ENCODE measurements around the gene ESYT2.

The ESYT2 gene

DNA sequence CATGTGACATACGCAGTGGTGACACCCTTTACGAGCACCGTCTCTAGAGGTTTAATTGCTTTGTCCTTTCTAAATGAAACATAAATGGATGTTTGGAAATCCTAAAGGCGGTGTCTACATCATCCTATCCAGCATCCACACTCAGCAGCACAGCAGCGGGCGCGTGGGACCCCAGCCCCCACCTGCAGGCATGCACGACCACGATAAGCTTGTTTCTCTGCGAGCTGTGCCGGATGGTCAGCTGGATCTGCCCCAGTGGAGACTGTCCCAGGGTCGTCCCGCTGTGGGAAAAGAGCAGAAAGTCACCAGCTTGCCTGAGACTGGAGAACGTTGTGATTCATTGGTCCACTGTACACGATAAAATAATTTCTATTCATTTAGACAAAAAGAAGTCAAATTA lies 90.5 kb downstream of the ESYT2 start:
- Histone ChIP-seq H3K4me1 (ENCODE audit: control insufficient read depth, insufficient read depth, low read length, poor library complexity, severe bottlenecking) (no peaks in the 10 kb centered on the region), H3K9me3 (ENCODE audit: control insufficient read depth, low read length) (no peaks in the 10 kb centered on the region), H3K36me3 (ENCODE audit: control insufficient read depth, insufficient read depth, low read length) (peaks cover 95% of the 10 kb centered on the region), H3K27ac (ENCODE audit: insufficient read depth, low read length, poor library complexity, severe bottlenecking) (no peak overlapping the region), H3K27me3 (replicated peaks; ENCODE audit: control insufficient read depth, insufficient read depth, low read length, poor library complexity, severe bottlenecking) (no peaks in the 10 kb centered on the region), H3K4me3 (ENCODE audit: insufficient read depth, low read depth, low read length, poor library complexity, severe bottlenecking) (no peak overlapping the region)
- DNase-seq, result no peak

- Histone ChIP-seq H3K27ac (ENCODE audit: insufficient read depth, low read length, poor library complexity, severe bottlenecking) (no peak overlapping the region), H3K36me3 (ENCODE audit: control insufficient read depth, insufficient read depth, low read length) (peaks cover 86% of the 10 kb centered on the region), H3K9me3 (ENCODE audit: control insufficient read depth, low read length) (no peaks in the 10 kb centered on the region), H3K27me3 (replicated peaks; ENCODE audit: control insufficient read depth, insufficient read depth, low read length, poor library complexity, severe bottlenecking) (no peaks in the 10 kb centered on the region), H3K4me1 (ENCODE audit: control insufficient read depth, insufficient read depth, low read length, poor library complexity, severe bottlenecking) (no peaks in the 10 kb centered on the region), H3K4me3 (ENCODE audit: insufficient read depth, low read depth, low read length, poor library complexity, severe bottlenecking) (no peak overlapping the region)
- no peak for DNase-seq
Observed at GRCh38 chr7:158737064-158737695, 92.1 kb downstream of the ESYT2 start.

DNA sequence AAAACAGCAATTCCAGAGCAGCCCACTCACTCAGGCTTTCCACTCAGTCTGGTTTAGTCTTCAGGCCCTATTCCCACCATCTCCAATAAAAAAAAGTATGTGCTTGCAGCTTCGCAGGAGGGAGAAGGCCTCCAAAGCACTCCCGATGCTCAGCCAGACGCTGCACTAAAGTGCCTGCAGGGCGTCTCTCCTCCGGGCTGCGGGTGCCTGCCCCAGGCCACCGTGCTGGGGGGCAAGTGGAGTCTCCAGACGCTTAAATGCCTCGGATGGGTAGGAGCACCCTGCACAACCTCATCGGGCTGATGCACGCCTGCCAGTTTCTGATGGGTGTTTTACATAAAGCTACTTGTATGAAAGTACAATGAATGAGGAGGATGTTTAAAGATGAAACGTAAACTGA lies 93.4 kb downstream of the ESYT2 start:
- Histone ChIP-seq H3K27me3 (replicated peaks; ENCODE audit: control insufficient read depth, insufficient read depth, low read length, poor library complexity, severe bottlenecking) (no peaks in the 10 kb centered on the region), H3K36me3 (ENCODE audit: control insufficient read depth, insufficient read depth, low read length) (peaks cover 78% of the 10 kb centered on the region), H3K27ac (ENCODE audit: insufficient read depth, low read length, poor library complexity, severe bottlenecking) (no peak overlapping the region), H3K9me3 (ENCODE audit: control insufficient read depth, low read length) (no peaks in the 10 kb centered on the region), H3K4me1 (ENCODE audit: control insufficient read depth, insufficient read depth, low read length, poor library complexity, severe bottlenecking) (no peaks in the 10 kb centered on the region), H3K4me3 (ENCODE audit: insufficient read depth, low read depth, low read length, poor library complexity, severe bottlenecking) (no peak overlapping the region)
- no peak for DNase-seq

GRCh38 chr7:158734861-158735260 lies 94.4 kb downstream of the ESYT2 start:
- Histone ChIP-seq H3K27ac (ENCODE audit: insufficient read depth, low read length, poor library complexity, severe bottlenecking) (no peak overlapping the region), H3K9me3 (ENCODE audit: control insufficient read depth, low read length) (no peaks in the 10 kb centered on the region), H3K36me3 (ENCODE audit: control insufficient read depth, insufficient read depth, low read length) (peaks cover 72% of the 10 kb centered on the region), H3K4me3 (ENCODE audit: insufficient read depth, low read depth, low read length, poor library complexity, severe bottlenecking) (no peak overlapping the region), H3K4me1 (ENCODE audit: control insufficient read depth, insufficient read depth, low read length, poor library complexity, severe bottlenecking) (no peaks in the 10 kb centered on the region), H3K27me3 (replicated peaks; ENCODE audit: control insufficient read depth, insufficient read depth, low read length, poor library complexity, severe bottlenecking) (no peaks in the 10 kb centered on the region)
- DNase-seq, result no peak

DNA sequence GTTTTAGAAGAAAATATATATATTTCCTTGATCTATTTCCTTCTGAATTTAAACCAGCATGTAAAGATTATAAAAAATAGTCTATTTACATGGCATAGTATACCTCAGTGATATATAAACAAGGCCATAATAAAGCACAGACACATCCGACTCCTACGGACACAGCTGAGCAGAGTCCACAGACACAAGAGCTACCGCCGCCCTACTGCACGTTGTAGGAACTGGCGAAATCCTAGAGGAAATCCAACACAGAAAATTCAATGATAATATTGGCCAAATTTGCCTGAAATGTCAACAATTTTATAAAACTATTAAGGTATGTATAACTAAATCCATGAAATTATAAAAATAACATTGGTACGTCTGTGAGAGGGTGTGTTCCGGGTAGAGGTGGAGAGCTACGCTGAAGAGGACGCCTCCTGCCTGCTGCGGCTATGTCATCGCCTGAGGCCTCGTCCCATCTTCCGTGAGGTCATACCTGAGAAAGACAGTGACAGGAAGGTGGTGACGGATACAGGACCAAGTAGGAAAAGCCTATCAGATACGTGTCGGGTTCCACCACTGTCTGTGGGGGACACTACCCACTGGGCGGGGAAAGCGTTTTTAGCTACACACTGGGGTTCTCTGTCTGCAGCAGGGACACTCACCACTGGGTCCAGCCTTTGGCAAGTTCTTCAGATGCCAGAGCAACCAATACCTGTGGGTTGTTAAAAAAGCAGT lies 95.4 kb downstream of the ESYT2 start:
- H3K9me3 ChIP-seq (ENCODE audit: control insufficient read depth, low read length), result no peaks in the 10 kb centered on the region
- peaks cover 62% of the 10 kb centered on the region for H3K36me3 ChIP-seq (ENCODE audit: control insufficient read depth, insufficient read depth, low read length)
- no peak for DNase-seq

DNA sequence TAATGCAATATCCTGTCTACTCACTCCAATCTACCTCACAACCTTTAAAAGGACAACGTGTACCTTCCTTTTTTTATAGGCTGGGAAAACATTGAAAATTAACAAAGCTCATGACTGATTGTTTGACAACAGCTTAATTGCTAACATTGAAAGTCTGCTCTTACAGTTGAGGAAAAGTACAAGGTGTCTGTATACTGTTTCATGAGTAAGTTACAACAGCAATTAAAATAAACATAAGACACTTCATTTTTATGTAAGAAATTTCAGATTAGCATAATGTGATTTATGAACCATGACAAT lies 96.1 kb downstream of the ESYT2 start:
- no peak overlapping the region for H3K27ac ChIP-seq (ENCODE audit: insufficient read depth, low read length, poor library complexity, severe bottlenecking)
- DNase-seq, result no peak
- H3K27me3 ChIP-seq (replicated peaks; ENCODE audit: control insufficient read depth, insufficient read depth, low read length, poor library complexity, severe bottlenecking), result no peaks in the 10 kb centered on the region
- H3K4me3 ChIP-seq (ENCODE audit: insufficient read depth, low read depth, low read length, poor library complexity, severe bottlenecking), result no peak overlapping the region
- peaks cover 58% of the 10 kb centered on the region for H3K36me3 ChIP-seq (ENCODE audit: control insufficient read depth, insufficient read depth, low read length)
- no peaks in the 10 kb centered on the region for H3K9me3 ChIP-seq (ENCODE audit: control insufficient read depth, low read length)
- no peaks in the 10 kb centered on the region for H3K4me1 ChIP-seq (ENCODE audit: control insufficient read depth, insufficient read depth, low read length, poor library complexity, severe bottlenecking)

More for the DNA sequence above, 95.4 kb downstream of the ESYT2 start:
- Histone ChIP-seq H3K4me1 (ENCODE audit: control insufficient read depth, insufficient read depth, low read length, poor library complexity, severe bottlenecking) (no peaks in the 10 kb centered on the region), H3K27ac (ENCODE audit: insufficient read depth, low read length, poor library complexity, severe bottlenecking) (no peak overlapping the region), H3K27me3 (replicated peaks; ENCODE audit: control insufficient read depth, insufficient read depth, low read length, poor library complexity, severe bottlenecking) (no peaks in the 10 kb centered on the region), H3K4me3 (ENCODE audit: insufficient read depth, low read depth, low read length, poor library complexity, severe bottlenecking) (no peak overlapping the region)

DNA sequence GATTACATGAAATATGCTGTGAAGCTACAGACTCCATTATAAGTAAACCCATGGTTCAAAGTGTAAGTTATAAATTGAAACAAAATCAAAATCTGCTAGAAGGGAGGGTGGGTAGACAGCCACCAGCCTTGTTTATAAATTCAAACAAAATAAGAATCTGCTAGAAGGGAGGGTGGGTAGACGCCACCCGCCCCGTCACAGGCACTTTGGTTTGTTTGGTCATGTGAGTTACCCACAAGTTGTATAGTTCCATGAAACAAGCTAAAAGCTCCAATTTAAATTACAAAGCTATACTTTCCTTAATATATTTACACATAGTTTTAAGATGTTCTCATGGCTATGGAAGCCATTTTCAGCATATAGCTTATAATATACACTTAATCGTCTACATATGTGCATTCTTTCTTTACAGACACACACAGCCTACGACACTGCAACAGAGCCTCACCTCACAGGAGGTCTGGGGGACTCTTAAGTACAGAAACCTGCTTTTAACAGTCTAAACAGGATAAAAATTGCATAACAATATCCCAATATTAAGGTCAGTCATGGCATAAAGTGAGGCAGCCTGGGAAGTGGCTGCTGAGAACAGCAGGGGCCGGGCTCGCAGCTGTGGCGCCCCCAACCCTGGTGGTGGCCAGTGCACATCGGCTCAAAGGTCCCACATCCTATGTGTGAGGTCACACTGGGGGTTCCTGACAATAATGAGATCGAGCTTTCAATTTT lies 96.7 kb downstream of the ESYT2 start:
- Histone ChIP-seq H3K36me3 (ENCODE audit: control insufficient read depth, insufficient read depth, low read length) (peaks cover 53% of the 10 kb centered on the region), H3K9me3 (ENCODE audit: control insufficient read depth, low read length) (no peaks in the 10 kb centered on the region), H3K27ac (ENCODE audit: insufficient read depth, low read length, poor library complexity, severe bottlenecking) (no peak overlapping the region), H3K4me3 (ENCODE audit: insufficient read depth, low read depth, low read length, poor library complexity, severe bottlenecking) (no peak overlapping the region), H3K4me1 (ENCODE audit: control insufficient read depth, insufficient read depth, low read length, poor library complexity, severe bottlenecking) (no peaks in the 10 kb centered on the region), H3K27me3 (replicated peaks; ENCODE audit: control insufficient read depth, insufficient read depth, low read length, poor library complexity, severe bottlenecking) (no peaks in the 10 kb centered on the region)
- DNase-seq, result no peak

DNA sequence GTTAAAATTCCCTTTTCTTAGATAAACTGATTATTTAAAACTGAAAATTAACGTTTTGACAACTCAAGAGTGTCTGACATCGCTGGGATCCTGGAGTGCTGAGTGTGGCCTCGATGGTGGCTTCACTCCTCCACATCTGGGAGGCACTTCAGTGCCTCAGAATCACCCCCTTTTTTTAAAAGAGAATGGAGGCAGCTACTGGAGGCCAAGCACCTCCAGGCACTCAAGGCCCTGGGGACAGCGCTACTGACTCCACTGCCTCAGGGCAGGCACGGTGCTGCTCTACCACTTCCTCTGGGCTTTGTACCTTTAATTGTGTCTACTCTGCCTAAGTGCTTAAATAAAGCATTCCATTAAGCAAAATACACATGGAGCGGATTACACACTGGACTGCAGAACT lies 97.5 kb downstream of the ESYT2 start:
- no peaks in the 10 kb centered on the region for H3K9me3 ChIP-seq (ENCODE audit: control insufficient read depth, low read length)
- no peaks in the 10 kb centered on the region for H3K27me3 ChIP-seq (replicated peaks; ENCODE audit: control insufficient read depth, insufficient read depth, low read length, poor library complexity, severe bottlenecking)
- peaks cover 45% of the 10 kb centered on the region for H3K36me3 ChIP-seq (ENCODE audit: control insufficient read depth, insufficient read depth, low read length)
- H3K4me1 ChIP-seq (ENCODE audit: control insufficient read depth, insufficient read depth, low read length, poor library complexity, severe bottlenecking), result no peaks in the 10 kb centered on the region
- H3K4me3 ChIP-seq (ENCODE audit: insufficient read depth, low read depth, low read length, poor library complexity, severe bottlenecking), result no peak overlapping the region
- H3K27ac ChIP-seq (ENCODE audit: insufficient read depth, low read length, poor library complexity, severe bottlenecking), result no peak overlapping the region
- DNase-seq, result no peak

DNA sequence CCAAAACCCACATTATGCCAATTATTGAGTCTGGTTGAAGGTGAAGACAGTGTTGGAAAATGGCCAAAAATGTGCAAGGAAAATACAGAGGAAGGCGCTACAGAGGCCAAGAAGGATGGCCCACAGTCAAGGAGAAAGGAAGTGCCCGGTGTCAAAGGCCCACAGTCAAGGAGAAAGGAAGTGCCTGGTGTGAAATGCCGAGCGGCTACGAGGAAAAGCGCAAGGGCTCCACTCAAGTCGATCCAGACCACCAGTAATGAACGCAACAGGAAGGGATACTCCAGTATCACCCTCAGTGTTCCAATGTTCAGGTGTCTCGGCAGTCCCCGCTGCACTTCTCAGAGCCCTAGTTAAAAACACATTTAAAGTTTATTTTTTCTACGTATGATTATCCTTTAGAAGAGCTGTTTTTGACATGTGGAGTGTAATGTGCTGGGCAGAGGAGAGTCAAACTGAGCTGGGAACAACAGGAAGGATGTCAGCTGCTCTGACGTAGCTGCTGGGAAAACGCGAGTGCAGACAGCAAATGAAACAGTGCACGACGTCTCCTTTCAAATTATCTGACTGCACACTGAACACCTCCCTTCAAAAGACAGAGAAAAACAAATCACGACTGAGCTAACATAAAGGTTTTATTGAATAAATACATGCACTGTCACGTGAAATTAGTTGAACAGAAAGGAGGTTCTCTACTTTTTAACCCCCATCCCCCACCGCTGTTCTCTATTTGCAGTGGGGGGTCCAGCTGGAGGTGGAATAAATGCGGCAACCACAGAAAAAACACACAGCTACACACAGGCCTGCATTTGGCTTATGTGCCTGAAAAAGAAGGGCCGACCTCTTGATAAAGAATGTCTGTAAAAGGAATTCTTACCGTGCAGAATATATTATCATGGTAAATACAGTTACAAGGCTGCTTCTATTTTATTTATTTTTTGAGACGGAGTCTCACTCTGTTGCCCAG lies 98.6 kb downstream of the ESYT2 start:
- H3K27me3 ChIP-seq (replicated peaks; ENCODE audit: control insufficient read depth, insufficient read depth, low read length, poor library complexity, severe bottlenecking), result no peaks in the 10 kb centered on the region
- H3K4me3 ChIP-seq (ENCODE audit: insufficient read depth, low read depth, low read length, poor library complexity, severe bottlenecking), result no peak overlapping the region
- H3K27ac ChIP-seq (ENCODE audit: insufficient read depth, low read length, poor library complexity, severe bottlenecking), result no peak overlapping the region
- no peaks in the 10 kb centered on the region for H3K9me3 ChIP-seq (ENCODE audit: control insufficient read depth, low read length)
- no peak for DNase-seq
- peaks cover 35% of the 10 kb centered on the region for H3K36me3 ChIP-seq (ENCODE audit: control insufficient read depth, insufficient read depth, low read length)
- no peaks in the 10 kb centered on the region for H3K4me1 ChIP-seq (ENCODE audit: control insufficient read depth, insufficient read depth, low read length, poor library complexity, severe bottlenecking)
